ENCODE results near the gene PALMD.

Gene PALMD

DNA sequence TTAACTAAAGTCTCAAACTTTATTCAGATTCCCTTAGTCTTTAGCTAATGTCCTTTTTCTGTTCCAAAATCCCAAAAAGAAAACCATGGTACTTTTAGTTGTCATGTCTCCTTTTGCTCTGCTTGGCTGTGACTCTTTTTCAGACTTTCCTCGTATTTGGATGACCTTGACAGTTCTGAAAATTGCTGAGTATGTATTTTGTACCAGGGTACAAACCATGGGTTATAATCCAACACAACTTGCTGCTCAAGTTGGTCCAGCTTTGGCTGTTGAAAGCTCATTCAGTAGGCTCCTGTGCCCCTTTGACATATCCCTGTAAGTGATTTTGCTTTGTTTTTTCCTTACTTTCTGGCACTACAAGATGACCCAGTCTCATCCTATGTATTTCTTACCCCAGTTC is 51.7 kb downstream of the PALMD start:
- no peak for DNase-seq (ENCODE audit: low read depth, low spot score)

DNA sequence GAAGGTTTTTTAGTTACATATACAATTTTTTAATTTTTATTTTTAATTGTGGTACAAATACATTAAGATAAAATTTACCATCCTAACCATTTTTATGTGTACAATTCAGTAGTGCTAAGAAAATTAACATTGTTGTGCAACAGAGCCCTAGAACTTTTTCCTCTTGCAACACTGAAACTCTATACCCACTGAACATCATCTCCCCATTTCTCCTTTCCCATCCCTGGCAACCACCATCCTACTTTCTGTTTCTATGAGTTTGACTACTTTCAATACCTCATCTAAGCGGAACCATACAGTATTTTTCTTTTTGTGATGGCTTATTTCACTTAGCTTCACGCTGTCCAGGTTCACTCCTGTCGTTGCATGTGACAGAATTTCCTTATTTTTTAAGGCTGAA is 54.1 kb downstream of the PALMD start:
- DNase-seq (ENCODE audit: low read depth, low spot score) = no peak

DNA sequence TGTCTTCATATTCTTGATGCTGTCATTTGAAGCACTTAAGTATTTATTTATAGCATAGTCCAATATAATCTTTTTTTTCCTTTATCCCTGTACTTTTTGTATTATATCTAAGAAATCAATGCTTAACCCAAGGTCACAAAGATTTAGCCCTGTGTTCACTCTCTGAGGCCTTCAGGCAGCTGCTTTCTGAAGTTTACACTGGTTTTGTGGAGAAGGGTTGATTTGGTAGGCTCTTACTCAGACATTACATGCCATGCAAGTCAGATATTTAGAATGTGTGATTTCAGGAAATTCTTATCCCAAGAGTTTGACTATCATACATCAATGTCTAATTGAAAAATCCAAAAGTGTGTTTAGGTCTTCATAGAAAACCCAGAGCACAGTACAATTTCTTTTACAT is 56.3 kb downstream of the PALMD start:
- no peak for DNase-seq (ENCODE audit: low read depth, low spot score)

DNA sequence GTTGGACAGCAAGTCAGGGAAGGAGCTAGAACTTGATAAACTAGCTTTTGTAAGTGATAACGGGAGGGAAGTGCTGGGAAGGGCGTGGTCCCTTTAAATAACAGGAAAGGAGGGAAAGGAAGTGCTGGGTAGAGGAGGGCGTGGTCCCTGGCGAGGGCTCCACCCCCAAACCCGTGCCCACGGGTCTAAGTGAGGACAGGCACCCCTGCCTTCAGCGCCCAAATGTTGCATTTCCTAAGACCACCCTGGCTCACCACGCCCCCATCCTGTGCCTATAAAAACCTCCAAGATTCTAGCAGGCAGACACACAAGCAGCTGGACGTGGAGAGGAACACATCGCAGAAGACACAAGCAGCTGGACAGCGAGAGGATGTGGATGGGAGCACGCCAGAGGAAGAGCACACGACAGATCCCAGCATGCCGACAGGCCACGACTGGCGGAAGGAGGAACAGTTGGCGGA is 58.5 kb downstream of the PALMD start:
- DNase-seq (ENCODE audit: low read depth, low spot score) = no peak

DNA sequence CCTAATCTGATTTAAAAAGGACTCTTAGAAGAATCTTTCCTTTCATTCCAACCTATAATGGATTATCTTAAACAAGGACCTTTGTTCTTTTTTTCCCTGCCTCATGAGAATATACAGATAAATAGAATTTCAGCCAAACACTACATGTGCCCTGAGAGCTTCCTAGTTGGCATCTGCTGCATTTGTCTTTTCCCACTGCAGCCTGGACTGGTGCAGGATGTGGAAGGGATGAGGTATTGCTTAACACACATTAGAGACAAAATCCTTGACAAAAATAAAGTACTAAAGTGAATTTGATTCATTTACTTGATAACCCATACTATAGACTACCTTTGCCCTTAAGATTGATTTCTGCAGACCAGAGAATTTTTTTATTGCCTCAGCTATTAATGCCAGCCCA is 59.5 kb downstream of the PALMD start:
- DNase-seq (ENCODE audit: low read depth, low spot score) = no peak

DNA sequence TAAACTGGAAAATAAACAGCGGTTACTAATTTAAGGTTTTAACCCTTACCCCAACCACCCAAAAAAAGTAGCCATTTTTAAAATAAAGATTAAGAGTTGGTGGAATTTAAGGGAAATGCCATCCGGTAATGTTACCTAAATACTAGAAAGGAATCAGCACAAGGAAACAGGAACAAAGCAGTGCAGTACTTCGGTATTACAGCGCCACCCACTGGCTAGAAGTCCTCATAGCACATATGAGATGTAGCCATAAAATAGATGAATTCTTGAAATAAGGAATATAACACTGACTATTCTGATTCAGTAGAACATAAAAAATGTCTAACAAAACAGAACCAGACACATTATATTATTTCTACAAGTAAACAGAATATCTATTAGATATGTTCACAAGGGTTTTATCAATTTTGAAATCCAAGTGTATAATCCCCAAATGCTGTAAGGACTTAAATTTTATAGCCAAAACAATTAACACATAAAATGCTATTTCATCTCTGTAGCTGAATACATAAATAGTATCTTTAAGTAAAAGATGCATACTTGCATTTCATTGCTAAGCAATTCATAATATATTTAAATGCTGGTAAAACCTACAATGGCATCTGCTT is 61.7 kb downstream of the PALMD start:
- peak; percentile 42 for DNase-seq (ENCODE audit: low read depth, low spot score)

DNA sequence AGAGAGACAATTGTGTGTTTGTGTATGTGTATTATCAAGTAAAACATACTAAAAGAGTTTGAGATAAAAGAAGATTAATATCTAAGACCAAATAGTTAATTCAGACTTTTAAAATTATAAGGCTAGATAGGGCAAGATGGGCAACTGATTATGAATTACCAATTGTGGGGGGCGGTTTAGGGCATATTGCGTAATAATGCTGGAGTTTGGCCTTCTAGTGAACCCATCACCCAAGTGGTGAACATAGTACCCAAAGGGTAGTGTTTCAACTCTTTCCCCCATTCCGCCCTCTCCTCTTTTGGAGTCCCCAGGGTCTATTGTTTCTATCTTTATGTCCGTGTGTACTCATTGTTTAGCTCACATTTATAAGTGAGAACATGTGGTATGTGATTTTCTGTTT is 65.1 kb downstream of the PALMD start:
- no peak for DNase-seq (ENCODE audit: low read depth, low spot score)

DNA sequence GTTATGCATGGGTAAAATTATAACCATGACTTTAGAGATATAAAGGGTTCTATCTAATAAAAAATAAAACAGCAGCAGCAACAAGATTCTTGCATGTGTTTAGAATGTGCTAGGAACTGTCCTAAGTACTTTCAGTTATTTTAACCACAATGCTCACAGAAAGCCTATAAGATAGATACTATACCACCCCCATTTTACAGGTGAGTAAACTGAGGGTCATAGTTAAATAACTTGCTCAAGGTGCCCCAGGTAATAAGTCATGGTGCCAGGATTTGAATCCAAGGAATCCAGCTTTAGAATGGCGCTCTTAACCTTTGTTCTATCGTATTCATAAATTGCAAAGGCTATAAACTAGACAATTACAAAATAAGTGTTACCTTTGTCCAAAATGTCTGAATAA is 67.1 kb downstream of the PALMD start:
- DNase-seq (ENCODE audit: low read depth, low spot score) = no peak

DNA sequence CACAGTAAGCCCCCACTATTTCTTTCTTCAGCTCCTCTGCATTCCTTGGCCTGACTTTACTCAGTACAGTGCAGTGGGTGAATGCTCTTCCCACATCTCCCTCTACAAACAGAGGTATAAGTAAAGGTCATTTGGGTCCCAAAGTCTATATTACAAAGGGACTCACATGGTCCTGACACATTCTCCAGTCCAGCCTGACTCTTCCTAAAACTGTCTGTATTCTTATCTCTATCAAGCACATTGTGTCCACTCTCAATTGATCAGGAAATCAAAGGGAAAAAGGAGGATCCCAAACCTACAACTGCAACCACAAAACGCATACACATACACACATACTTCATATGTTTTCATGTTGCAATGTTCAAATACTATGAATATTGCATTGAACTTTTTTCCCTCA is 71.1 kb downstream of the PALMD start:
- no peak for DNase-seq (ENCODE audit: low read depth, low spot score)

DNA sequence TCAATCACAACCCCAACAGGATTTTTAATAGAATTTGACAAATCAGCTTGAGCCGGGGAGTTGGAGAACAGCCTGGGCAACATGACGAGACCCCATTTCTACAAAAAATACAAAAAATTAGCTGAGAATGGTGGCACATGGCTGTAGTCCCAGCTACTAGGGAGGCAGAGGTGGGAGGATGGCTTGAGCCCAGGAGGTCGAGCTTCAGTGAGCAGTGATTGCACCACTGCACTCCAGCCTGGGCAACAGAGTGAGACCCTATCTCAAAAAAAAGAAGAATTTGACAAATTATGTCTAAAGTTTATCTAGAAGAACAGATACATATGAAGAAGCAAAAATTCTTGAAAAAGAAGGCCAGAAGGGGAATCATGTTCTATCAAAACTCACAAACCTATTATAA is 77.3 kb downstream of the PALMD start:
- no peak for DNase-seq (ENCODE audit: low read depth, low spot score)

DNA sequence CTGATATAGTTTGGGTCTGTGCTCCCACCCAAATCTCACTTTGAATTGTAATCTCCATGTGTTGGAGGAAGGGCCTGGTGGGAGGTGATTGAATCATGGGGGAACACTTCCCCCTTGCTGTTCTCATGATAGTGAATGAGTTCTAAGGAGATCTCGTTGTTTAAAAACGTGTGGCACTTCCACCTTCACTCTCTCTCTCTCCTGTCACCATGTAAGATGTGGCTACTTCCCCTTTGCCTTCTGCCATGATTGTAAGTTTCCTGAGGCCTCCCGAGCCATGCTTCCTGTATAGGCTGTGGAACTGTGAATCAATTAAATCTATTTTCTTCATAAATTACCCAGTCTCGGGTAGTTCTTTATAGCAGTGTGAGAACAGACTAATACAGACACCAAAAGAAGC is 80.1 kb downstream of the PALMD start:
- no peak for DNase-seq (ENCODE audit: low read depth, low spot score)

DNA sequence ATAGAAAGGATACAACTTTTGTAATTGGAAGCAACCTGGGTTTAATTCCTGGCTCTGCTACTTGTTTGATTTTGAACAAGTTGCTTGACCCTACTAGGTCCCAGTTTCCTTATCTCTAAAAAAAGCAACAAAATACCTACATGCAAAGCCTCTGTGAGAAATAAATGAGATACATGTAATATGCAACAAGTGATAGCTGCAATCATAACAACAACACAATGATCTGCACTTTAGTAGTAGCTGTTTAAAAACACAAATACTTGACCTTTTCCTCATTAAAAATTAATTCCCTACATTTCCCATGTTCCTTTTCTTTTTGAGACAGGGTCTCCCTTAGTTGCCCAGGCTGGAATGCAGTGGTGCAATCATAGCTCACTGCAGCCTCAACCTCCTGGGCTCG is 80.5 kb downstream of the PALMD start:
- no peak for DNase-seq (ENCODE audit: low read depth, low spot score)

DNA sequence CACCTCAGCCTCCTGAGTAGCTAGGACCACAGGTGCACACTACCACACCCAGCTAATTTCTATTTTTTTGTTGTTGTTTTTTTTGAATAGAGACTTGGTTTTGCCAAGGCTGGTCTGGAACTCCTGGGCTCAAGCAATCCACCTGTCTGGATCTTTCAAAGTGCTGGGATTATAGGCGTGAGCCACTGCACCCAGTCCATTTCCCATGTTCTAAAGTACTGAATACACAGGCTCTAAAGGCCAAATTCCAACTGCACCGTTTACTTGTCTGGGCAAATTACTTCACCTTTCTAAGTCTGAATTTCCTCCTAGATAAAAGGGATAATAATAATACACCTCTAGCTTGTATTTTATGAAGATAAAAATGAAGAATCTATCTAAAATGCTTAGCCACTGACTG is 80.9 kb downstream of the PALMD start:
- no peak for DNase-seq (ENCODE audit: low read depth, low spot score)

DNA sequence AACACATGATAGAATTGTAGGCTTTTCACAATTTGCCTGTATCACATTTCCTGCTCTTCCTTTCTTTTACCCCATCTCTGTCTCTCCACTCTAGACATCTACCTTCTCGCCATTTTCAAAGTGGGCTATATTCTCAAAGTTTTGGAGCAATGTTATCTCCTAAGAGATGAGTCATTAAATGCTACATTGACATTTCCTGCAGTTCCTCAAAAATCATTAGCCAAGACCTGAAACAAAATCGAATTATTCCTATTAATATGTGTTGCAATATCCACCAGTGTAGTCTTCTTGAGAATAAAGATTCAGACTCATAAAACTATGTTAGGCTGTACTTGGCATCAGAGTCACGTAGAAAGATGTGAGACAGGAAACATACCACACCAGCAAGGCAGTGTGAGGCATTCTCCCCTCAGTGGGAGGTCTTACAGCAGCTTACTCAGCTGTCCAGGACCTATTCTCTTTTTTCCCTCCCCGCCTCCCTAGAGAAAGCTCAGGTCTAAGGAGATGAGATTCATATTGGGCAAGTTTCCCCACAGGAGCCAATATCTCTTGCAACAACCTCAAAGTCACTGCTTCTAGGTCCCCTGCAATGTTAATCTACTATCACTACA is 81.8 kb downstream of the PALMD start:
- peak; percentile 17 for DNase-seq (ENCODE audit: low read depth, low spot score)

DNA sequence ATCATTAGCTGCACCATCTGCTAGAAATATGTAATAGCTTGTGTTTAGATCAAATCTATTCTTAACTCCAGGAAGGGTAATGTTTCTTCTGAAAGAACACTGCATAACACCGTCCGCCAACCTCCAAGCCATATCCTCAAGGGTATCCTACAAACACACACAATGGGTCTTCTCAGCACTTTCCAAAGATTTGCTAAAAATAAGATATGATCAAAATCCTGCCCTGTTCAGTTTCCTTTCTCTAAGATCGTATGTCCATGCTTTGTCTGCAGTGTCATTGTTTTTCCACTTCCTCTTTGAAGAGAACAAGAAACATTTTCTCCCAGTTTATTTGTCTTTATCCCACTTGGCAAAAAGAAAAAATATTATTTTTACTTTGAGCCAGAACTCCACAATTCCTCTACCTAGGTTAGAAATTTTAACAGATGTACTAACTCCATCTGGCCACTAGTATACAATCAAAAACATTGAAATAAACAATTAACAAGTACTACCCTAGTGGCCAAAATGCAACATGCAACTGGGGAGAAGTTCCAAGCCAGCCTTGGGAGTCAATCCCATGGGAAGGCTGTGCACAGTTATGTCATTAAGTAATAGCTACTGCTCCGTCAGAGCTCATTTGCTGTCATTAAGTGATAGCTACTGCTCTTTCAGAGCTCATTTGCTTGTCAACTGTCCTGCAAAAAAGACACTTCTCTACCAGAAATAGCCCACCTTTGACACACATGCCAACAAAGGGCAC is 82.8 kb downstream of the PALMD start:
- DNase-seq (ENCODE audit: low read depth, low spot score) = peak; percentile 28

DNA sequence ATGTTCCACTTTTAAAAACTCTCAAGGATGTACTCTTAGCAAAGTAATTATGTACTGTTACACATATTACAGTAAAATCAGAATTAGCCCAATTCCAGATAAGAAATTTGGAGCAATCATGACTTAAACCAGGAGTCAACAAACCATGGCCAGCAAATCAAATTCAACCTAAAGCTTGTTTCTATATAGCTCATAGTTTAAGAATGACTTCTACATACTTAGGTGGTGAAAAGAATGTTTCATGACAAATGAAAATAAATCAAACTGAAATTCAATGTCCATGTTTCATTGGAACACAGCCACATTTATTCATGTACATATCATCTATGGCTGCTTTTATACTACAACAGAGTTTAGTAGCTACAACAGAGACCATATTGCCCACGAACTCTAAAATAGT is 85.5 kb downstream of the PALMD start:
- DNase-seq (ENCODE audit: low read depth, low spot score) = no peak

DNA sequence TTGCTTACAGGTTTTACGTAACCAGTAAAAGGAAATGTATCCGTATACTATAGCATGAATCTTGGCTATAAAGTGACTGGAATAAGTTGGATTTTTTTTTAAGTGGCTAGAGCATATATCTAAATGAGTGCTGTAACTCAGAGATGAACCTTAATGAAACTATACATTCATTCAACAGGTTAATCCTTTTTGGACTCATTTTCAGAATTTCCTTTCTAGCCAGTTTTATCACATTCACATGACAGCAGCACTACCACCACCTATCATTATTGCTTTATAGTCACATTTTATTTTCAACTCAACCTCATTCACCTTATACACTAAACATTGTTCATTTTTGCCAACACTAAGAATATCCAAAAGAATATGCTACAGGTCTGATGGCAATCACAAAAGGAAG is 89.9 kb downstream of the PALMD start:
- no peak for DNase-seq (ENCODE audit: low read depth, low spot score)

DNA sequence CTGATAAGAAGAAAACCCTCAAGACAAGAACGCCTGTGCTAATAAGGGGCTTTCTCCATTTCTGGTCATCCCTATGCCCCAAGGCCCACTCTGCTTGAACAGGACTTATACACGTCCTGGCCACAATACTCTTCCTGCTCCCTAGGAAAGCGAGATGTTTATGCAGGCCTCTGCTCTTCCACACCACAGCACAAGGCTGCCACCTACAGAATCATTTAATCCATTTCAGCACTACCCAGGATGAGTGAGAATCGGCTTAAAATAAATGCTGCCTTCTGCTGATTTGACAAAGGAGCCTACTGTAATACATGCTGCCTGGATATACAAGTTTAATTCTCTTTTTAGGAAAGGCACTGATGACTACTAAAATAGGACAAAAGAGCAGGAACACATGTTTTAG is 91.1 kb downstream of the PALMD start:
- DNase-seq (ENCODE audit: low read depth, low spot score) = peak; percentile 59

DNA sequence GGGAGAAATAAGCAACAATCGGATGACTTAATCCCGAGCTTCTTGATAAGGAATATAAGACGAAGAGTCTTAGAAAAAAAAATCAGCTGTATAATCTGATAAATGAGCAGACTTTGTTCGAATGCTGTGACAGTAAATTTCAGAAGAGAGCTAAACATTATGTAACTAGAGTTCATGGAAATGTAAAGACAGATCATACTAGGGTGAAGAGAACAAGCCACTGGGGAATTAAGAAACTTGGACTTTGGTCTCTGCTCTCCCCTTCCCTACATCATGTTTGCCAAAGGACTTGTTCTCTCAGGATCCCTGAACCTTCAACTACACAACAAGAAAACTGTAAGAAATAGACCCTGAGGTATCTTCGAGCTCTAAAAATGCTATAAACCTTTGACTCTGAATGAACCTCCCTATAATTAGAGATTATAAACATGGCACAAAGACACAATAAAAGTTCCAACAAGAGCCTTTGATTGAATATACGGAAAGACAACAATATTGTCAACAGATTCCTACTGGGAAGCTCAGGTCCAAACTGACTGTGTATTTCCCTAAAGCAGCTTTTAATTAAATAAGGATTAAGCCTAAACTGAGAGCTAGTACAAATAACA is 93.0 kb downstream of the PALMD start:
- DNase-seq (ENCODE audit: low read depth, low spot score) = no peak

DNA sequence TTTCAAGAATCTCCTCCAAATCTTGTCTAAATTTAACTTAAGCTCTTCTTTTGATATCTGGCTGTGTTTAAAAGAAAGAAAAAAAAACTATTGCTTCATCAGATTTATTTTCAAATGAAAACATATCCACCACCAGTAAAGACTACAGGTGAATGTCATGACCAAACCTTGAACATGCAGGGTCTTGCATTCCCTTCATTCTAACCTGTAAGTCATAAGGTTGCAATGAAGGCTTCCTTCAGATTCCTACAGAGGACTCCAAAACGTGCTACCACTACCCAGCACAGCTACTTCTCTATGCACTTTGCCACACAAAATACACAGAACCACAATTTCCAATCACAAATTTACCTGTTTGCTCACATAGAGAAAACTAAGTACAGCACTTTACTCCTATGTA is 94.2 kb downstream of the PALMD start:
- DNase-seq (ENCODE audit: low read depth, low spot score) = no peak
